Measurements from ENCODE around the gene IQSEC1. TPM values are rescaled to one million over a fixed set of nuclear protein-coding genes. Genes with fewer than 3 reads are reported as not detected.

Gene IQSEC1
- total and polyA plus RNA-seq, 9 of the 15 experiments (the other 6 are each of a cell fraction or from before 2014, with no cell fraction given): 0.56 to 39.0 (median 6.8) TPM

GRCh38 chr3:12964711-12965612, 108.3 kb downstream of the IQSEC1 start:
- Histone ChIP-seq H3K27ac (ENCODE audit: extremely low read depth, low read depth, low read length) (no peak overlapping the region), H3K9ac (ENCODE audit: insufficient read depth in 1 of 2, low read depth in 2 of 2, low read length in 2 of 2) (peak overlapping the region in 1 of 2 experiments; percentile 71; a peak in 1 of 4 replicates), H3K36me3 (ENCODE audit: control insufficient read depth, insufficient read depth, low read length) (peaks cover 27% of the 10 kb centered on the region; the same call in 2 of the 3 replicates), H3K9me1 (ENCODE audit: control insufficient read depth, insufficient read depth, low read length) (peaks cover 27% of the 10 kb centered on the region), H3K4me2 (ENCODE audit: insufficient read depth, low read length) (peak overlapping the region; percentile 26; the same call in 1 of the 2 replicates), H2AFZ (ENCODE audit: low read depth, low read length) (no peak overlapping the region), H3K9me3 (replicated peaks; ENCODE audit: control insufficient read depth, insufficient read depth, low read depth, low read length) (no peaks in the 10 kb centered on the region), H3K4me3 (no peak overlapping the region), H3K79me2 (ENCODE audit: control insufficient read depth, insufficient read depth, low read length) (peaks cover 74% of the 10 kb centered on the region), H3K4me1 (replicated peaks in 1 of 2; ENCODE audit: control insufficient read depth in 2 of 2, insufficient read depth in 2 of 2, low read length in 2 of 2) (peaks cover 62 to 69% of the 10 kb centered on the region in 2 experiments), H4K20me1 (replicated peaks; ENCODE audit: control insufficient read depth, insufficient read depth, low read length) (peaks cover 35% of the 10 kb centered on the region), H3K27me3 (ENCODE audit: control insufficient read depth in 2 of 2, insufficient read depth in 2 of 2, low read length in 2 of 2) (no peaks in the 10 kb centered on the region)
- ChIA-PET CTCF (ENCODE audit: low intra/inter-chr PET ratio) (no interaction called here), POLR2A (interaction anchor here (0.6 to 1.5 kb wide), 9 partner anchors 8 to 1456 kb away, joined by 3 to 7 read pairs (median 3); no protein-coding TSS in a partner anchor)
- intact Hi-C loops (cut with micrococcal nuclease): no loop called here
- FAIRE-seq (no peak), DNase-seq (ENCODE audit: extremely low read depth in 1 of 4, low spot score in 3 of 4) (no peak), ATAC-seq (no peak)
- in situ Hi-C loops (cut with MboI): no loop called here
- TF ChIP-seq BCLAF1 (IDR thresholded peaks at IDR 0.05; ENCODE audit: borderline replicate concordance in 1 of 2, control insufficient read depth in 1 of 2, low read depth in 2 of 2, low read length in 1 of 2): no peak
- no peak for TF ChIP-seq RFX1 (IDR thresholded peaks at IDR 0.05)
- TF ChIP-seq RBM34 (IDR thresholded peaks at IDR 0.05; ENCODE audit: borderline replicate concordance, insufficient read depth, low read length): no peak
- no peak for TF ChIP-seq SMARCB1 (IDR thresholded peaks at IDR 0.05; ENCODE audit: insufficient read length, low read depth)
- TF ChIP-seq ZBTB2 (IDR thresholded peaks at IDR 0.05): no peak
- WGBS (ENCODE audit: insufficient coverage, low coverage, missing lambda C conversion rate): 63% methylated on average over 11 of the region's 11 CpGs
- BruUV-seq (replicated peaks): no TSS peak
